Measurements from ENCODE around the gene KMT2B. TPM values are rescaled to one million over a fixed set of nuclear protein-coding genes. Genes with fewer than 3 reads are reported as not detected.

The KMT2B gene
- total and polyA plus RNA-seq, 2 of the 8 experiments (the other 6 are each of a cell fraction or from before 2014, with no cell fraction given), result 26.7 to 38.6 TPM

- TF ChIP-seq CHD7 (IDR thresholded peaks at IDR 0.05; ENCODE audit: insufficient replicate concordance, low read length), result no peak
- peak; percentile 94 for TF ChIP-seq SP2 (IDR thresholded peaks at IDR 0.05; ENCODE audit: low read length)
- peak; percentile 100 for TF ChIP-seq SP1 (IDR thresholded peaks at IDR 0.05; ENCODE audit: low read depth, low read length)
- TF ChIP-seq CBX5 (IDR thresholded peaks at IDR 0.05; ENCODE audit: low read depth, low read length), result no peak
- peak; percentile 32; the same call in 1 of the 2 replicates for TF ChIP-seq E2F6 (IDR thresholded peaks at IDR 0.05)
- no peak for TF ChIP-seq CTBP2 (IDR thresholded peaks at IDR 0.05; ENCODE audit: borderline replicate concordance, insufficient read depth, insufficient read length, low read length)
- no peak for TF ChIP-seq POU5F1 (IDR thresholded peaks at IDR 0.05; ENCODE audit: low read depth, low read length)
- no peak for TF ChIP-seq EZH2 (IDR thresholded peaks at IDR 0.05; ENCODE audit: low read depth, low read length, severe bottlenecking)
- peak; percentile 43; the same call in 1 of the 2 replicates for TF ChIP-seq TBP (IDR thresholded peaks at IDR 0.05; ENCODE audit: low read depth, low read length)
These were observed 15.4 kb upstream of the KMT2B start (continued) for GRCh38 chr19:35702223-35703012.

Measured in H1 (cell line).